Left lung (tissue), 10 donors: ENCODE results near the gene CD164L2. TPM values are rescaled to one million over a fixed set of nuclear protein-coding genes. Genes with fewer than 3 reads are reported as not detected.

Experiments
- ATAC-seq: fragments of 200-7000 bp; cut with Tn5 transposase; one replicate; pipeline ENCODE4 v1.9.1; 2020; ENCODE audit warnings: moderate library complexity
- DNase-seq, 4 donors: peaks; one replicate each; pipeline ENCODE4 v3.0.0-alpha.2; 2013 to 2020
- H3K27ac ChIP-seq, 2 donors: fragments of 200-600 bp; sonication (generic) in 1 of 2; one replicate each; pipeline versions ENCODE4 v1.5.0 to v1.8.0; 2020 to 2021
- H3K27me3 ChIP-seq, 2 donors: fragments of 200-600 bp; sonication (generic) in 1 of 2; one replicate each; pipeline versions ENCODE4 v1.5.0 to v1.8.0; 2020 to 2021
- H3K36me3 ChIP-seq, 2 donors: fragments of 200-600 bp; sonication (generic) in 1 of 2; one replicate each; pipeline versions ENCODE4 v1.5.0 to v1.8.0; 2020 to 2021
- H3K4me1 ChIP-seq, 2 donors: fragments of 200-600 bp; one replicate each; pipeline ENCODE4 v1.8.0; 2021
- H3K4me3 ChIP-seq, 2 donors: fragments of 200-600 bp; sonication (generic) in 1 of 2; one replicate each; pipeline versions ENCODE4 v1.5.0 to v1.8.0; 2020 to 2021; ENCODE audit warnings: mild to moderate bottlenecking in 1 of 2
- H3K9me3 ChIP-seq, 2 donors: fragments of 200-600 bp; sonication (generic) in 1 of 2; one replicate each; pipeline versions ENCODE4 v1.5.0 to v1.8.0; 2020 to 2021
- CTCF ChIP-seq, 2 donors: fragments of 200-600 bp; sonication (generic) in 1 of 2; IDR thresholded peaks; one replicate each; pipeline versions ENCODE4 v1.5.0 to v1.8.0; 2021; ENCODE audit warnings: antibody characterized with exemption in 2 of 2
- intact Hi-C, 2 donors: fragments of 100-400 bp; cut with DNase I; formaldehyde crosslinking; loops; one replicate each; pipeline versions ENCODE4 v1.11.2 to v1.14.2; 2022
- polyA plus RNA-seq, 6 donors: library from polyadenylated mRNA; unstranded; fragments of 120-200 nt; gene quantifications; one replicate each; pipeline ENCODE4 v1.2.1, GENCODE V29; 2013; ENCODE audit not compliant: insufficient read length in 6 of 6
- total RNA-seq, 2 donors: library from RNA; stranded (reverse); fragmentation: NEBNext Ultra II Directional; extraction: Animal tissue kit (Norgen Biotek cat#: 25700); gene quantifications; one replicate each; pipeline ENCODE4 v1.2.1, GENCODE V29; 2021
- donor health status: DM: no; HTN: yes; CAD: no.
- donor health status: DM: no; HTN: no; CAD: no.

CD164L2 gene
- total and polyA plus RNA-seq, 8 donors = 0.33 to 5.9 (median 1.7) TPM

DNA sequence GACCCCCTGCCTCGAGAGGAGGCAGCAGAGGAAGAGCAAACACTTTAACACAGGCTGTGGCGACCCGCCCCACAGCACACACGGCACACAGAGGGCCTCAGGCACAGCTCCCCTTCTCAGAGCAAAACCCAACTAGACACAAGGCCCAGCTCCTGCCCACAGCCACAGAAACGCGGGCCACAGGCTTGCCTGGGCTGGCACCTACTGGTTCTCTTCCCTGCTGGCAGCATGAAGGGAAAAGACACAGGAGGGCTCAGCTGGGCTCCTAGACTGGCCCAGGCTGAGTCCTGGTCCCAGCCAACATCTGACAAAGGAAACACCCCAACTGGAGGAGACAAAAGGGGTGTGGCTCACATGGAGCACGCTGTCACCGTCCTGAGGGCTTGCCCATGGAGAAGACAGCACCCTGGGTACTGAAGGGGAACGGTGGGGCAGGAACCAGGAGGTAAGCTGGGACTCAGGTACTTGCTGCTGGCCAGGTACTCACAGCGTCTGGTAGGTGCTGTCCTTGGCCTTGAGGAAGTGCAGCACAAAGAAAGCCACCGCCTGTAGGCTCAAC lies 3.5 kb downstream of the CD164L2 start:
- Histone ChIP-seq H3K4me1 (peaks cover 3 to 31% of the 10 kb centered on the region in 2 donors), H3K27ac (no peak overlapping the region), H3K4me3 (no peak overlapping the region), H3K9me3 (no peaks in the 10 kb centered on the region), H3K27me3 (peaks cover 0 to 10% of the 10 kb centered on the region in 2 donors), H3K36me3 (no peaks in the 10 kb centered on the region)
- ATAC-seq = no peak
- no peak for DNase-seq
- intact Hi-C loops = loop anchor here in 1 of 2 donors (10.0 kb wide), 1 partner anchor 275 kb away; no protein-coding TSS in a partner anchor
- TF ChIP-seq CTCF (IDR thresholded peaks at IDR 0.05) = no peak

- TF ChIP-seq CTCF (IDR thresholded peaks at IDR 0.05) = no peak
- no peaks in the 10 kb centered on the region for H3K36me3 ChIP-seq
These were observed 5.2 kb downstream of the CD164L2 start for GRCh38 chr1:27377760-27378495.

GRCh38 chr1:27374362-27375086 lies 8.6 kb downstream of the CD164L2 start, which contains the start of gene FCN3:
Gene FCN3, minus strand, starts transcription at chr1:27374824. Its CDS starts 6 bp downstream, at chr1:27374818.
- H3K36me3 ChIP-seq = no peaks in the 10 kb centered on the region
- no peak for ATAC-seq
- no peaks in the 10 kb centered on the region for H3K27me3 ChIP-seq
- H3K4me3 ChIP-seq = peak within 1 kb of the TSS in 1 of 2 donors; percentile 40
- H3K27ac ChIP-seq = peak within 1 kb of the TSS; percentile 10 to 73
- intact Hi-C loops = no loop called here
- no peaks in the 10 kb centered on the region for H3K9me3 ChIP-seq
- H3K4me1 ChIP-seq = peaks cover 0 to 15% of the 10 kb centered on the region in 2 donors
- DNase-seq = no peak
- TF ChIP-seq CTCF (IDR thresholded peaks at IDR 0.05) = no peak

More at GRCh38 chr1:27377760-27378495, 5.2 kb downstream of the CD164L2 start:
- ATAC-seq = no peak
- H3K27me3 ChIP-seq = peaks cover 0 to 6% of the 10 kb centered on the region in 2 donors
- DNase-seq = no peak
- H3K4me1 ChIP-seq = peaks cover 3 to 28% of the 10 kb centered on the region in 2 donors
- intact Hi-C loops = no loop called here
- H3K27ac ChIP-seq = peak overlapping the region in 1 of 2 donors; percentile 13
- H3K9me3 ChIP-seq = no peaks in the 10 kb centered on the region
- no peak overlapping the region for H3K4me3 ChIP-seq

- peak overlapping the region in 1 of 2 donors; percentile 73 for H3K27ac ChIP-seq
- ATAC-seq = no peak
These were observed 10.1 kb downstream of the CD164L2 start for GRCh38 chr1:27372808-27373690.

More at GRCh38 chr1:27372808-27373690, 10.1 kb downstream of the CD164L2 start:
- Histone ChIP-seq H3K9me3 (no peaks in the 10 kb centered on the region), H3K4me3 (peak overlapping the region in 1 of 2 donors; percentile 40), H3K4me1 (peaks cover under 1 to 30% of the 10 kb centered on the region in 2 donors), H3K36me3 (no peaks in the 10 kb centered on the region), H3K27me3 (no peaks in the 10 kb centered on the region)
- no peak for DNase-seq
- peak in 1 of 2 donors; percentile 26 for TF ChIP-seq CTCF (IDR thresholded peaks at IDR 0.05)
- intact Hi-C loops = no loop called here
